Bone marrow (tissue), 2 donors: ENCODE data around the gene CALHM1.
"Not testable (repeated sequence)": the region's sequence is repeated elsewhere in the genome, so short reads cannot be mapped to it uniquely, and the experiment has no call there.

ENCODE experiments used
- DNase-seq, 2 donors: peaks; one replicate each; lab custom pipeline; 2025; lab: John Stamatoyannopoulos, UW

The CALHM1 gene

DNA sequence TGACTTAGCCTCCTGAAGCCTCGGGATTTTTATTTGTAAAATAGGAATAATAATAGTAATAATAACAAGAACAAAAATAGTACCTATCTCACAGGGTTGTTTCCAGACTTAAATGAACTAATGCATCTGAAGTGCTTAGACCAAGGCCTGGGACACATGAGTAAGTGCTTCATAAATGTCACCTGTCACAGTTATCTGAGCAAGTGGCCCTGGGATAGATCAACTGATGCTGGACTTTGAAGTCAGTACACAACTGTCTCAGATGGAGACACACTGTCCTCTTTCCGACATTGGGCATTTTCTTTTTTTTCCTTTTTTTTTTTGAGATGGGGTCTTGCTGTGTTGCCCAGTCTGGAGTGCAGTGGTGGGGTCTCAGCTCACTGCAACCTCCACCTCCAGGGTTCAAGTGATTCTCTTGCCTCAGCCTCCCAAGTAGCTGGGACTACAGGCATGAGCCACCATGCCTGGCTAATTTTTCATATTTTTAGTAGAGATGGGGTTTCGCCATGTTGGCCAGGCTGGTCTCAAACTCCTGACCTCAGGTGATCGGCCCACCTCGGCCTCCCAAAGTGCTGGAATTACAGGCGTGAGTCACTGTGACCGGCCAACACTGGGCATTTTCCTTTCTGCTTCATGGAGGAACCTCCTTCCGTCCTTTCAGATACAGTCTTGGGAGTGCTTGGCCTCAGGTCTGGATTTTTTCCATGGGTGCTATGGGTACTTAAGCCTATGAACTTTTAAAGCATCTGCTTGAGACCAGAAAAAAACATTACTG, 28.1 kb upstream of the CALHM1 start:
- not testable (repeated sequence) for DNase-seq

DNA sequence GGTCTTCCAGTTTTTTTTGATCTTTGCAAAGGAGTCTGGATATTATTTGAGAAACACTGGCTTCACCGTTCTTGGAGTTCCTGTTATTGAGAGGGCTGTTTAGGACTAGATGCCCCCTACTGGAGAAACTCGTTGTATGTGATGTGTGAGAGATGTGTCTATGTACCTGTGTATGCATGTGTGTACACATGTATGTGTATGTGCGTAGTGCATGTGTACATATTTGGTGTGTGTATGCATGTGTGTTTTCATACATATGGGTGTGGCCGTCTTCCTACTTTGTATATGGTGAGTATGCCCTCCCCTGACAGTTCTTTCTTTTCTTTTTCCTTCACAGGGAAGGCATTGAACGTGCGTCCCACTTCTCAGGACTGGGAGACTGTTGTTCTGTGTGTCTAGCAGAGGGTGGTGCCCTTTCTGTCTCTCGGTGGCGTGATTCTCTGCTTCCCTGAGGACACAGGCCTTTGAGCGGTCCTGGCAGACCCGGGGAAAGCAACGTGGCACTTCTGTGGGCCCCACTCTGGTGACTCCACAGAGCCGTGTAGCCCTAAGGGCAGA, 23.4 kb upstream of the CALHM1 start:
- DNase-seq = peak in 1 of 2 donors; percentile 90

DNA sequence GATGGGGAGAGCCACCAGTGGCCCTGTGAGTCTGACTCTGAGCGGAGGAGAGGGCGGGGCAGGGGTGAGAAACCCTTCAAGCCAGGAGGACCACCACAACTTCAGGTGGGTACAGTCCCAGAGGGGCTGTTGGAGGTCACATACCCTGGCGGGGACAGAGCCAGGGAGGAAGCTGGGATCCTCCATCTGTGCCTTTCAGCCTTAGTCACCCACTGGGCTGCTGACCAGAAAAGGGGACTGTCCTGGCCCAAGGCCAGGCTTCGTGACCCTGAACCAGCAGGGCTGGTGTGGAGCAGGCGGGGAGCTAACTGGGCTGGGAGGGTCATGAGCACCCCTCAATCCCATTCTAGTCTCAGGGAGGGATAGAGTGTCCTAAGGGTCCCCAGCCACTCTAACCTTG, 21.8 kb upstream of the CALHM1 start:
- no peak for DNase-seq

DNA sequence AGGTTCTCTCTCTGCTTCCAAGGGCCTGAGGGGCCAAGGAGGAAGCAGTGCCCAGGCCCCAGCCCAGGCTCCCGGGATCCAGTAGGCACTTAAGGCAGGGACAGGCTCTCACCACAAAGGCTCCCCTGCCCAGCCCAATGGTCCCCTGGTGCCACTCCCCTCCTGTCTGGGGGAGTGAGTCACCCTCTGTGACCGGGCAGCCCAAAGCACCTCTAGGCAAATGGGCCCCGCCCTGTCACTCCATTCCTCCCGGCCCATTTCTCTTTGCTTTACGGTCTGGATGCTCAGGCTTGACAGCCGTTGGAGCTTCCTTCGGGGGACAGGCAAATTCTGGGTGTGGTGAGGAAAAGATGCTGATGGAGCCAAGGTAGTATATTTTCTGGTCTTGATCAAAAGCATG, 20.4 kb upstream of the CALHM1 start, which contains the start of gene CALHM3:
Gene CALHM3, minus strand, starts transcription at position 106 of the 400 bp plus-strand sequence. CDS start 208 bp downstream, outside the sequence.
- DNase-seq = no peak

DNA sequence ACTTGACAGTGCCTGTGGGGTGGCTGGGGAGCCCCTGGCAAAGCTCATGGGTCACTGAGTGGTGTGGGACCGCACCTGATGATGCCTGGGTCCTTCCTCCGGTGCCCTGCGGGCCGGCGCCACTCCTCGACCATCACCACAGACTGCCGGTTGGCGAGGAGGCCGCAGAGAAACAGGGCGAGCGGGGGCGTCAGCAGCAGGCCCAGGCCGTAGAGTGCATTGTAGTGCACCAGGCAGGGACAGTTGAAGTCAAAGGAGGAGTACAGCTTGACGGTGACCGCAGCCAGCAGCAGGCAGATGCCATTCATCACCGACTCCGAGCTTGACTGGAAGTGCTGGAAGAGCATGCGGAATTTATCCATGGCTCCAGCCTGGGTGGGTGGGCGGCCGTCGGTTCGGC, 20.0 kb upstream of the CALHM1 start:
- no peak for DNase-seq

DNA sequence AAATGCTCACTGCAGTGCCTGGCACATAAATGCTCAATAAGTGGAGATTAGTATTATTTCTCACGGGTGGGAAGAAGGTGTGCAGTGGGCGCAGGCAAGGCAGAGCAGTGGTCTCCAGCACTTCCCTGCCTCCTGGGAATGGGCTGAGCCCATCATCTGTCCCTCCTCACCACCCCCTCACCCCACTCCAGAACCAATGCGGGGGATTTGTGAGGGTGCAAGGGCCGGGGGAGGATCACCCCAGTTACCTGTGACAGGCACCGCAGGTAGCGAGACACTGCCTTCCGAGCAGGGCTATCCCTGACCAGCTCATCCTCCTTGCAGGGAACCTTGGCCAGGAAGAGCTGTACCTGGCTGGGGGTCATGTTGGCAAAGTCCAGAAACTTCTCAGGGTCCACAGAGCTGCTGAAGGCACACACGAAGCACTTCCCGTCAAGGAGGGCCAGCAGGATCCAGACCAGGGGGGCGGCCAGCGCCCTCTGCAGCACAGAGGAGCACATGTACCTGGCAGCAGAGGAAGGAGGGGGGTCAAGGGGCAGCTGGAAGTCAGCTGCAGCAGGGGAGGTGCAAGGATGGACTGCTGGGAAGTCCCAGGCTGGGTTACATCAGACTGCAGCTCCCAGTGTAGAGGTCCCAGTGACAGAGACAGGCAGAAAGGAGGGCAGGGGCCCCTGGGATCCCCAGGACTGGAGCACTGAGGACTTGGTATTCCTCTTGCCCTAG, 17.5 kb upstream of the CALHM1 start:
- no peak for DNase-seq

DNA sequence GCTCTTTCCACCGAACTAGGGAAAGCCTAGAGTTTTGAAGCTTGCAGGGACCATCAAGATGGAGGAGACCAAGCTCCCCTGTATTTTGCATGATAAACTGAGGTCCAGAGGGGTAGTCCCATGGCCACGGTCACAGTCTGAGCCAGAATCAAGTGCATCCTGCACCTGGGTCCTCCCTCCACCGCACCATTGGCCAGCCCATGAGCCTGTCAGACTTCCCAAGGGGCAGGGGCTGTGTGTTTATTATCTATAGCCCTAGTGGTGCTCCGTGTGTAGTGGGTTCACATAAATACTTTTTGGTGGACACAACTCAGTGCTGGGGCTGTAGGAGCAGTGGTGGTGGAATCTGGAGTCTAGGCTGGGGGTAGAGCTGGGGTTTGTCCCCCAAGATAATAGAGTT, 16.7 kb upstream of the CALHM1 start:
- DNase-seq = no peak

DNA sequence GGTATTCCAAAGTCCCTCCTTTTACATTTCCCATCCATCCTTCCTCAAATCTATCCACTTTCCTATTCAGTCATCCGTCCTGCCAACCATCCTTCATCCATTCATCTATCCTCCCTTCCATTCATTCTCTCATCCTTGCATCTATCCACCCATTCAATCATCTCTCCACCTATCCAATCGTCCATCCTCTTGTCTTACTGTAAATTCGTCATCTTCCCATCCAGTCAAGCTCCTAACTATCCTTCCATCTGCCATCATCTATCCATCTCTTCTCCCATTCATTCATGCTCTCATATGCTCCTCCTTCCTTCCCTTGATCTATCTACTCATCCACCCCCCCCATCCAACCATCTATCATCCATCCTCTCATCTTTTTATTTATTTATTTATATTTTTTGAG, 15.4 kb upstream of the CALHM1 start:
- no peak for DNase-seq

DNA sequence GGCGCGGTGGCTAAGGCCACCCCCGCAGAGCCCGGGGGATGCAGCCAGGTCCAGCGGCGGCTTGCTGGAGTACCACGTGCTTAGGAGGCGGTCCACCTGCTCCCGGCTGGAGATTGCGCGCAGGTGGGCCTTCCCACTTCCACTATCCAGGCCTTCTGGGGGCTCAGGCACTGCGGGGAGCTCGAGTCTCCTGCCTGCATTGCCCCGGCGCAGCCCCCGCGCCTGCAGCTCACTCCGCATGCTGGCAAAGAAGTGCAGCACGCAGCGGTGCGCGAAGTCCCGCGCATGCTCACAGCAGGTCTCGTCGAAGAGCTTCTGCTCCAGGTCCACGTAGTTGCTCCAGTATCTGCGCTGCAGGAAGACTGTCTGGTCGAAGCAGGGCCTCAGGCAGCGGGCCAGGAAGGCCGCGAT, 14.6 kb upstream of the CALHM1 start:
- DNase-seq = no peak

DNA sequence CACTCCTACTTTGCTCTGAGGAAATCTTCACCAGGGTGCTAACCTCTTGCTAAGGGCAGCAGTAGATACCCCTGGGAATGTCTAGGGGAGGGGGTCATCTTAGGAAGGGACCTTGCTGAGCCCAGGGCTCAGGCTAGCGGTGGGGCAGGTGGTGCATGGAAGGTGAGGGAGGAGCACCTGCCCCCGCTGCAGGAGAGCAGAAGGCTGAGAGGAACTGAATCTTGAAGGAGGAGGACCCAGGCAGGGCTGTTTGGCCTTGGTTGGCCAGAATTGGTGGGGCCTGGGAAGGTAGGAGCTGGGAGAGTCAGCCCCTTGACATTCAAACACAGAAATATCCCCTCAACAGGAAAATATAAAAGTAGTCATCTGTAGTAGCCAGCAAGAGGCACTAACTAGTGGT, 13.3 kb upstream of the CALHM1 start:
- DNase-seq = no peak

DNA sequence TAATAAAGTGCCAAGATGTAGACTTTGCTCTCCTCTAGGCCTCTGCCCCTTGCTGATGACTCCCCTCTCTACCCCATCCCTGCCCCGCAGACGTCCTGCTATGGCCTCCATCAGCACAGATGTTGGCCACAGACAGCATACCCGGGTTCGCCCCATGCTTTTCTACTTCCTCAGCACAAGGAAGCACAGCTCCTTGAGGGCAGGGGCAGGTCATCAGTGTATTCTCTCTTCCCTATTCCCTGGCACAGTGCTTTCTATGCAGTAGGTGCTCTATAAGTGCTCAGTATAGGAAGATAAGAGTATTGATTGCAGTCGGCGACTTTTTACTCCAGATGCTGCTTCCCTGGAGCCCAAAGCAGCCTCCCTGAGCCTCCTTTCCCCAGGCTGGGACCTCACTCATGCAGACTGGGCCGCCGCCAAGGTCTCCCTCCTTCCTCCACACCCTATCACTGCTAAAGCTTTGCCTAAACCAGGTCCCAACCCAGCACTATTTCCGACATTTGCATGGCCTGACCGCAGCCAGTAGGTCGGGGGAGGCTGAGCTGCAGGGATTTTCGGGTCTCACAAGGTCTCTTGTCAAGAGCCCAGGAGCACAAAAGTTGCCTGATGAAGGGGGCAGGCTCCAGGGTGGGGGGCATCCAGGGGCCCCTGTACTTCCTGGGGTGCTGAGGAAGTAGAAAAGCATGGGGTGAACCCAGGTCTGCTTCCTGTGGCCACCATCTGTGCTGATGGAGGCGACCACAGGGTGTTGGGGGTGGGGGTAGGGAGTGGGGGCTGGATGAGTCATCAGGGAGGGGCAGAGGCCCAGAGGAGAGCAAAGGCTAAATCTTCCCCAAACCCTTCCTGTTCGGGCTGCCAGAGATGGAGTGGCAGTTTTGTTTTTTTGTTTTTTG, 12.3 kb upstream of the CALHM1 start:
- DNase-seq = peak; percentile 69 to 91

DNA sequence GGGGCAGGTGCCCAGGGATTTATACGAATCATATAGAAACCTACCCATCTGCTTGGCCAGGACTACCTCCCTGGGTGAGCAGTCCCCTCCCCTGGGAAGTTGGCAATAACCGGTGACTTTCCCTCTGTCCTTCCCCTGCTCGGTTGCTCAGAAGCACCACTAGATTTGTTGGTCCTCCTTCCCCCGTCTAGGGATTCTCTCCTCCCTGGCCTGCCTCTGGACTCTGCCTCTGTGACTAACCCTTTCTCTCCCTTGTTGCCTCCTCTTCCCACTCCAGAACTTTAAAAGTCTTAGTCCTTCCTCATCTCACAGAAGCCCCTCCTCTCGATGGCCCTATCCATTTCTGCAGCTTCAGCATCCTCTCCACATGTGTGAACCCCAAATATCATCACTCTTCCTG, 10.5 kb upstream of the CALHM1 start:
- no peak for DNase-seq

DNA sequence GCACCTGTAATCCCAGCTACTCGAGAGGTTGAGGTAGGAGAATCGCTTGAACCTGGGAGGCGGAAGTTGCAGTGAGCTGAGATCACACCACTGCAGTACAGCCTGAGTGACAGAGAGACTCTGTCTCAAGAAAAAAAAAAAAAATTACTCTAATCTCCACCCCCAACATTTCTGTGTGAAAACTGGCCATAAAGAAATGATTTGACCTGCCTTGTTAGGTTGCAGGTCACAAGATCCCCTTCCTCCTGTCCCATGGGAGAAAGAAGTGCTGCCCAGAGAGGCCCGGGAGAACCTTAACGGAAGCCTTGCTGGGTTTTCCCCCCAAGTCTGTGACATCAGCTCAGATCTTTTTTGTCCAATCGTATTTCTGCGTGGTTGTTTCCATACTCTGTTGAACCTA, 8.7 kb upstream of the CALHM1 start:
- DNase-seq = no peak

DNA sequence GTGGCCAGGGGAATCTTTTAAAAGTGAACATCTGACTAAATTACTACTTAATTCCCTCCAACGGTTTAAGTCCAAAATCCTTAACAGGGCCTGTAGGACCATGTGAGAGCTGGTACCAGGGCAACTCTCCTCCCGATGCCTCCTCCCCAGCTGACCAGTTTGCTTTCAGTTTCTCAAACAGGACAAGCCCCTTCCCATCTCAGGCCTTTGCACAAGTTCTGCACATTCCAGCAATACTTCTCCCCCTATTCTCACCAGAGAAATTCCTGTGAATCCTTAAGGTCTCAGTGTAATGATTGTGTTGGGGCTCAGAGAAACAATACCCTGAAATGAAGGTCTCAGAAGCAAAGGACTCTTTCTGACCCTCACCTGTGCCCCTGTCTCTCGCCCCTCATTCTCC, 8.0 kb upstream of the CALHM1 start:
- DNase-seq = no peak

DNA sequence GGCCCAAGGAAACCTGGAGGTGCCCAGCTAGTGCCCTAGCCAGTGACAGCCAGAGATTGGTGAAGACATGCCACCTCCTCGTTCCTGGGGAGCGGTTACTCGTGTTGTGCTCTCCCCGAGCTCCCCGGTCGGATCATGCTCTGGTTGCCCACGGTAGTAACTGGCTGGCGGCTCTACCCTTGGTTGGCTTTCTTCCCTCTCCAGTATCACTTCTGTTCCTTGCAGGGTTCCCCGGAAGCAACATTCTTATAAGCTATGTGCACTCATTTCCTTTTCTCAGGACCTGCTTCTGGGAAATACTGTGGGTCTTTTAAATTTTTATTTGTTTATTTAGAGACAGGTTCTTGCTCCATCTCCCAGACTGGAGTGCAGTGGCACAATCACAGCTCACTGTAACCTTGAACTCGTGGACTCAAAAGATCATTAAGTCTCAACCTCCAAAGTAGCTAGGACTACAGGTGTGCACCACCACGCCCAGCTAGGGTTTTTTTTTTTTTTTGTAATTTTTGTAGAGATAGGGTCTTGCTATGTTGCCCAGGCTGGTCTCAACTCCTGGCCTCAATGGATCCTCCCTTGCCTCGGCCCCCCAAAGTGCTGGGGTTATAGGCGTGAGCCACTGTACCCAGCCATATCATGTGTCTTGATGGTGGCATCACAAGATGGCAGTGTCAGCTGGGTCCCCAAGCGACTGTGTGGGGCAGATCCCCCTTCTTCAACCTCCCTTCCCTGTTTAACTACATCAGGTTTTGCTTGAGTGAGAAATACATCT, 6.9 kb upstream of the CALHM1 start:
- DNase-seq = no peak

DNA sequence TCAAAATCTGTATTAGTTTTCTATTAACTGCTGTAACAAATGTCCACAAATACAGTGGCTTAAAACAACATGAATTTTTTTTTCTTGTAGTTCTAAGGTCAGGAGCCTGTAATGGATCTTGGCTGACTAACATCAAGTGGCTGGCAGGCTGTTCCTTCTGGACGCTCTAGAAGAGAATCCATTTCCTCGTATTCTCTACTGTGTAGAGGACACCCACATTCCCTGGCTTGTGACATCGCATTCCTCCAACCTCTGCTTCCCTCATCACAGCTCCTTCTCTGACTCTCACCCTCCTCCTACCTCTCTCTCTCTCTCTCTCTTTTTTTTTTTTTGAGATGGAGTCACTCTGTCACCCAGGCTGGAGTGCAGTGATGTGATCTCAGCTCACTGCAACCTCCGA, 4.8 kb upstream of the CALHM1 start:
- DNase-seq = no peak

DNA sequence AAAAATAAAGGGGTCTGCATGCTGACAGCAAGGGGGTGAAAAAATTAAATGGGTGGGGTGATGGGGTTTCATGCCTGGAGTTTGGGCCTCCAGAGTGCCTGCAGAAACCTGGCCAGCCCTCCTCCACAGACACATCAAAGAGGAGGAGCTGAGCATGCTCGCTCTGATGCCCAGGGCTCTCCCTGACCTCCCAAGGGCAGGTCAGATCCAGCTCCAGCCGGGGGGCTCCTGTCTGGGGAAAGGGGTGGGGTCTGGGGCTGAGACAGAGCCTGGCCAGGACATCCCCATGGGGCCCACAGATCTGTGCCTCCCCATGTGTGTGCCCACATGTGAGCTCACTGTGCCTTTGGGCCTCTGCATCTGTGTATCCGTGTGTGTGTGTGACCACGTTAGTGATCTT, 915 bp upstream of the CALHM1 start:
- no peak for DNase-seq

DNA sequence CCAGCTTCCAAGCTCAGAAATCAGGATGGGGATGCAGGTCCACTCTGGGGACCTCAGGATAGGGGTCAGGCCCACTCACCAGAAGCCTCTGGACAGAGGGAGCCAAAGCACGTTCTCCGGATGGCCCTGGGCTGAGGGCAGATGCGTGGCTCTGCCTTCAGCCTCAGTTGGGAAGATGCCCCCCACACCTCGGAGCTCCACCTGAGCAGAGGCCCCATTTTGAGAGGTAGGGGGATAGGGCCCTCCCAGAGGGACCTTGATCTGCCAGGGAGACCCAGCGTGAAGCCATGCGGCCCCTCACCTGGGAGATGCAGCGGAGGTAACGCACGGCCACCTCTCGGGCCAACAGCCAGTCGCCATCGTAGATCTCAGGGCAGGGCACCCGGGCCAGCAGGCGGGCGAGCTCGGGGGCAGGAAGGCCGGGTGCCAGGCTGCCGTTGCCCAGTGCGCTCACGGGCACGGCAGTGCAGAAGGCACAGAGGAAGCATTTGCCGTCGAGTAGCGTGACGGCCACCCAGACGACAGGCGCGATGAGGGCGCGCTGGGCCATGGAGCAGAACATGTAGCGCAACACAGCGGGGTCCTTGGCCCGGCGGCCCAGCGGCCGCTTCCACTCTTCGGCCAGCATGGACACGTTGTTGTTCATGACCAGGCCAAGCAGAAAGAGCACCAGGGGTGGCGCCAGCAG, 660 bp downstream of the CALHM1 start:
- DNase-seq = no peak

DNA sequence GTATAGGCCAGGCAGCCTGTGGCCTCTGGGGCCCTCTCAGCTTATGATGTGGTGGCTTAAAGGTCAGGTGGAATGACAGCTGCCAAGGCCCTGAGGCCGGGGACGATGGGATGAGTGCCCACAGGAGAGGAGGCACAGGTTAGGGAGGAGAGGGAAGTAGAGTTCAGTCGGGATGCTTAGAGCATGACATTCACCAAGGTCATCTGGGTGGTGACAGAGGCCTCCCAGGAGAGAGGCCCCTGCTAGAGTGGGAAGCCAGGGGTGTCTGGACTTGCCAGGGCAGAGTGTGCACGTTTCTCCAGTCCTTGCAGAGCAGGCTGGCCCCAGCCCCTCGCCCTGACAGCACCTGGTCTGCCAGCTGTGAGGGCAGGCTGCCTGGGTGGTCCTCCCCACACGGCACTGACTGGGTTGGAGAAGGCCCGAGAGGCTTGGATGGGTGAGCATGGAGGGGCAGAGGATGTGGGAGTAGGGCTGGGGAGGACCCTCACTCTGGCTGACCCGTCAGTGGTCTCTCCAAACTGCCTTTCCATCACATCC, 1.5 kb downstream of the CALHM1 start:
- DNase-seq = no peak

DNA sequence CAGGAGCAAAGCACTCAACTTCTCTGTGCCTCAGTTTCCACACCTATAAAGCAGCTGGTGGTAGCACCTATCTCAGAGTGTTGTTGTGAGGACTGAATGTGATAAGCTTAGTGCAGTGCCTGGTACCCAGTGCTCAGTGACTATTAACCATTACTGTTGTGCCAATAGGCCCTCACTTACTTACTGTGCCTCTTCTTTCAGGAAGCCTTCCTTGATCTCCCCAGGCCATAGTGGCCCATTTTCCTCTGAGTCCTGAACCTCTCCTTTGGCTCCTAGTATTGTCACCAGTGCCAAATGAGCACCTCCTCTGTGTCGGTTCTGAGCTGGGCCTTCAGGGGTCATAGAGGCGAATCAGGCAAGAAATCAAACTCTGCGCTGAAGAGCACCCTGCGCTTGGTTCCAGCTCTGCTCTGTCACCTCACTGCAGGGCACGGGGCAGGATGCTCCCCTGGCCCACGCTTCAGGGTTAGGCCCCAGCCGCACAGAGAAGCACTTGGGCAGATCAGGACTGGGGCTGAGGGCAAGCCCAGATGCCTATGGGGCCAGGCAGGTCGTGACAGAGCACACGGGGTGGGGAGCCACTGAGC, 2.5 kb downstream of the CALHM1 start:
- DNase-seq = no peak
